GM18870 (cell line): ENCODE measurements around the gene CDHR2.

Experiments
- ATAC-seq: cut with Tn5 transposase; IDR thresholded peaks from one replicate; pipeline ENCODE4 v1.9.1; 2021; ENCODE audit warnings: moderate library complexity; ENCODE audit not compliant: unreplicated experiment

CDHR2 gene, protein sequence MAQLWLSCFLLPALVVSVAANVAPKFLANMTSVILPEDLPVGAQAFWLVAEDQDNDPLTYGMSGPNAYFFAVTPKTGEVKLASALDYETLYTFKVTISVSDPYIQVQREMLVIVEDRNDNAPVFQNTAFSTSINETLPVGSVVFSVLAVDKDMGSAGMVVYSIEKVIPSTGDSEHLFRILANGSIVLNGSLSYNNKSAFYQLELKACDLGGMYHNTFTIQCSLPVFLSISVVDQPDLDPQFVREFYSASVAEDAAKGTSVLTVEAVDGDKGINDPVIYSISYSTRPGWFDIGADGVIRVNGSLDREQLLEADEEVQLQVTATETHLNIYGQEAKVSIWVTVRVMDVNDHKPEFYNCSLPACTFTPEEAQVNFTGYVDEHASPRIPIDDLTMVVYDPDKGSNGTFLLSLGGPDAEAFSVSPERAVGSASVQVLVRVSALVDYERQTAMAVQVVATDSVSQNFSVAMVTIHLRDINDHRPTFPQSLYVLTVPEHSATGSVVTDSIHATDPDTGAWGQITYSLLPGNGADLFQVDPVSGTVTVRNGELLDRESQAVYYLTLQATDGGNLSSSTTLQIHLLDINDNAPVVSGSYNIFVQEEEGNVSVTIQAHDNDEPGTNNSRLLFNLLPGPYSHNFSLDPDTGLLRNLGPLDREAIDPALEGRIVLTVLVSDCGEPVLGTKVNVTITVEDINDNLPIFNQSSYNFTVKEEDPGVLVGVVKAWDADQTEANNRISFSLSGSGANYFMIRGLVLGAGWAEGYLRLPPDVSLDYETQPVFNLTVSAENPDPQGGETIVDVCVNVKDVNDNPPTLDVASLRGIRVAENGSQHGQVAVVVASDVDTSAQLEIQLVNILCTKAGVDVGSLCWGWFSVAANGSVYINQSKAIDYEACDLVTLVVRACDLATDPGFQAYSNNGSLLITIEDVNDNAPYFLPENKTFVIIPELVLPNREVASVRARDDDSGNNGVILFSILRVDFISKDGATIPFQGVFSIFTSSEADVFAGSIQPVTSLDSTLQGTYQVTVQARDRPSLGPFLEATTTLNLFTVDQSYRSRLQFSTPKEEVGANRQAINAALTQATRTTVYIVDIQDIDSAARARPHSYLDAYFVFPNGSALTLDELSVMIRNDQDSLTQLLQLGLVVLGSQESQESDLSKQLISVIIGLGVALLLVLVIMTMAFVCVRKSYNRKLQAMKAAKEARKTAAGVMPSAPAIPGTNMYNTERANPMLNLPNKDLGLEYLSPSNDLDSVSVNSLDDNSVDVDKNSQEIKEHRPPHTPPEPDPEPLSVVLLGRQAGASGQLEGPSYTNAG (N-terminal part only)

GRCh38 chr5:176548967-176549444, at the start of gene CDHR2:
Gene CDHR2, plus strand, starts transcription at chr5:176549342. Its CDS starts 16,011 bp downstream, at chr5:176565353.
- no peak for ATAC-seq

DNA sequence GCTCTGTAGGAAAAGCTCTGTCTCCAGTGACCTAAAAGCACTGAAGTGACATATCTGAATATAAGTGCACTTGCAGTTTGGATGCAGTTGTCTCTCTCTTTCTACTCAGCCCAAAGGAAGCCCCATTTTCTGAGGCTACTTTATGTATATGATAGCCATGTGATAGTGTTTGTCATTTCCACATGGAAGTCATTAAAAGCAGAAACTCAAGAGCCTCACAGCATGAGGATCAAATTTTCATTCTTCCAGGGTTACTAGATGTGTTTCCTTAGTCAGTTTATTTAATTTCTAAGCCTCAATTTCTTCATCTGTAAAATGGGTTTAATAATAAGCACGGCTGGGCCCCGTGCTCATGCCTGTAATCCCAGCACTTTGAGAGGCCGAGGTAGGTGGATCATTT, 48.6 kb upstream of the CDHR2 start:
- no peak for ATAC-seq

GRCh38 chr5:176501333-176501732, 47.8 kb upstream of the CDHR2 start:
- ATAC-seq = no peak

GRCh38 chr5:176503496-176503895, 45.6 kb upstream of the CDHR2 start:
- no peak for ATAC-seq

- no peak for ATAC-seq
Measured at GRCh38 chr5:176507911-176508310, 41.2 kb upstream of the CDHR2 start.

- no peak for ATAC-seq
Measured at GRCh38 chr5:176508603-176509002, 40.5 kb upstream of the CDHR2 start.

DNA sequence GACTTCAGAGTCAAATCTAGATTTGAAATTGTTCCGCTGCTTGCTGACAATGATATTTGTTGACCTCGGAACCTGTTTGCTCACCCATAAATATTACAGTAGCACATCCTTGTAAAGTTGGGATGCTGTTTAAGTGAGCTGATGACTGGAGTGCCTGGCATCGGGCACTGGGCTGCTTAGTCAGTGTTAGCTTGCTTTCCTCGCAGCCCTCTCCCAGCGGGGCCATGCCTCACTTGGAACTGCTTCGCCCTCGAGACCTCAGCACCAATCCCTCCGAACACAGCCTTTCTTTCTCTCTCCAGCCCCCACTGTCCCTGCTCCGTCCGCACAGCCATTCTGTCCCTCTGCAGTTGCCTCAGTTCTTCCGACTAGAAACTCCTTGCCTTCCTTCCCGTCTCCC, 35.4 kb upstream of the CDHR2 start:
- ATAC-seq = no peak

- ATAC-seq = no peak
Measured at GRCh38 chr5:176514244-176514950, 34.7 kb upstream of the CDHR2 start.

- no peak for ATAC-seq
Measured at GRCh38 chr5:176515396-176515795, 33.7 kb upstream of the CDHR2 start.

DNA sequence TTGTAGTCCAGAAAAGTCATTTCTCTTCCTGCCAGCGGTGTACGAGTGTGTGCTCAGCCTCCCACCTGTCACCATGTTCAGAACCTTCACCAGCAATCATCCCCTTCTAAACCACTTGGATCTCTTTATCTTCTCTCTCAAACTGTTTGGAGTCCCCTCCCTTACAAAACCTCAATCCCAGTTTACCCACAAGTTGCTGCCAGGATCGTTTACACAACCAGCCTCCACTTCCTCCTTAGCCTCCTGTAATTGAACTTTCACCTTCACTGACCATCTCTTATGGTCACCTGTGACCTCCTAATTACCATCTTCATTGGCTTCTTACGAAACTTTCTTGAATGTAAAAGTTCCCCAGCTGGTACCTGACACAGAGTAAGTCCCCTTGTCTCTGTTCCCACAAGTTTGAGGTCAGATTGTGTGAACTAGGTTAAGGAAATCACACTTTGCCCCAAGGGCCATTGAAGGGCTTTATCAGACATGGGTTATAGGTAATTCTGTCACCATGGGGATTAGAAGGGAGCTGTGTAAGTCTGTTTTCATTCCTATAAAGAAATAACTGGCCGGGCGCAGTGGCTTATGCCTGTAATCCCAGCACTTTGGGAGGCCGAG, 32.0 kb upstream of the CDHR2 start:
- ATAC-seq = no peak

- ATAC-seq = no peak
Measured at GRCh38 chr5:176519810-176520720, 29.1 kb upstream of the CDHR2 start.

DNA sequence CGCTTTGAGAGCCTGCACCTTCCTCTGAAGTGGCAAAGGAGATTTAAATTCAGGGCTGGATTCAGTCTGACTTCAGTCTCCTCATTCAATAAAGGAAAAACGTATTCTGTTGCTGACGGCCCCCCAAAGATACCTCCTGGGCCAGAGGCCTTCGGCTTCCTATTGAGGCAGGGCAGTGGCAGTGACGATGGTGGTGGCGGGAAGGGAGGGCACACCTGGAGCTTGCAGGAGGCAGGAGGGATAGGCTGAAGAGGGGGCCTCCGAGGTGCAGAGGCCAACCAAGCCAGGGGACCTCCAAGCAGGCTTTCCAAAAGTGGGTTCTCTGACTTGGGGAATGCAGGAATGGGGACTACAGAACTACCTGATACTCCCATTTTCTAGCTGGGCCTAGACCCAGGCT, 27.9 kb upstream of the CDHR2 start:
- ATAC-seq = no peak

GRCh38 chr5:176521699-176522263, 27.4 kb upstream of the CDHR2 start:
- no peak for ATAC-seq

GRCh38 chr5:176524138-176524537, 25.0 kb upstream of the CDHR2 start:
- no peak for ATAC-seq

GRCh38 chr5:176524987-176525386, 24.2 kb upstream of the CDHR2 start:
- no peak for ATAC-seq

- no peak for ATAC-seq
Measured at GRCh38 chr5:176525677-176526076, 23.5 kb upstream of the CDHR2 start.

- no peak for ATAC-seq
Measured at GRCh38 chr5:176526462-176526861, 22.7 kb upstream of the CDHR2 start.
